SK-N-SH treated with all-trans-retinoic acid at 6 μM for 48 hours (cell line): ENCODE data around the gene CD3E.
A peak's percentile ranks its signal among the peaks of the same experiment; 100 is the strongest.

ENCODE experiments used
- ATAC-seq: fragments of 200-7000 bp; cut with Tn5 transposase; 3 replicates; pipeline ENCODE4 v1.9.1; 2020; ENCODE audit warnings: mild to moderate bottlenecking, moderate library complexity
- ARNTL ChIP-seq: fragments of 450-650 bp; formaldehyde crosslinking; IDR thresholded peaks from 2 replicates; pipeline ENCODE4 v1.5.0; 2020; ENCODE audit warnings: low read depth, mild to moderate bottlenecking, moderate library complexity, borderline replicate concordance
- BACH2 ChIP-seq: fragments of 250-450 bp; sonication (Bioruptor Pico); IDR thresholded peaks from 2 replicates; pipeline ENCODE4 v1.9.0; 2021; ENCODE audit warnings: mild to moderate bottlenecking, borderline replicate concordance
- CSDC2 ChIP-seq: fragments of 250-450 bp; sonication (Bioruptor Pico); IDR thresholded peaks from 2 replicates; pipeline ENCODE4 v1.5.0; 2020; ENCODE audit warnings: mild to moderate bottlenecking, moderate library complexity
- ESRRG ChIP-seq: fragments of 250-450 bp; sonication (Bioruptor Pico); IDR thresholded peaks from 2 replicates; pipeline ENCODE4 v1.6.1; 2021; ENCODE audit warnings: mild to moderate bottlenecking
- GLIS3 ChIP-seq: fragments of 250-450 bp; sonication (Bioruptor Pico); IDR thresholded peaks from 2 replicates; pipeline ENCODE4 v1.5.0; 2020; ENCODE audit warnings: mild to moderate bottlenecking, moderate library complexity
- ISL1 ChIP-seq: fragments of 250-450 bp; sonication (Bioruptor Pico); IDR thresholded peaks from 2 replicates; pipeline ENCODE4 v2.1.2; 2022; ENCODE audit warnings: mild to moderate bottlenecking, moderate library complexity
- PPARA ChIP-seq: fragments of 250-450 bp; sonication (Bioruptor Pico); IDR thresholded peaks from 2 replicates; pipeline ENCODE4 v1.5.0; 2020; ENCODE audit warnings: mild to moderate bottlenecking, borderline replicate concordance
- RARB ChIP-seq: fragments of 250-450 bp; sonication (Bioruptor Pico); IDR thresholded peaks from 2 replicates; pipeline ENCODE4 v1.8.0; 2021; ENCODE audit warnings: mild to moderate bottlenecking, moderate library complexity
- SNAI2 ChIP-seq: fragments of 250-450 bp; sonication (Bioruptor Pico); IDR thresholded peaks from 2 replicates; pipeline ENCODE4 v1.5.0; 2020; ENCODE audit warnings: mild to moderate bottlenecking, moderate library complexity
- TCF4 ChIP-seq: fragments of 250-450 bp; sonication (Bioruptor Pico); IDR thresholded peaks from 2 replicates; pipeline ENCODE4 v1.8.0; 2021; ENCODE audit warnings: mild to moderate bottlenecking, moderate library complexity, borderline replicate concordance
- TOX ChIP-seq: fragments of 250-450 bp; sonication (Bioruptor Pico); IDR thresholded peaks from 2 replicates; pipeline ENCODE4 v1.8.0; 2021; ENCODE audit warnings: mild to moderate bottlenecking, moderate library complexity, borderline replicate concordance
- ZC3H10 ChIP-seq: fragments of 250-450 bp; sonication (Bioruptor Pico); IDR thresholded peaks from 2 replicates; pipeline ENCODE4 v1.5.1; 2021; ENCODE audit warnings: mild to moderate bottlenecking, moderate library complexity
- ZFP3 ChIP-seq: fragments of 250-450 bp; sonication (Bioruptor Pico); IDR thresholded peaks from 2 replicates; pipeline ENCODE4 v1.5.0; 2020; ENCODE audit warnings: mild to moderate bottlenecking, moderate library complexity
- ZFP30 ChIP-seq: fragments of 450-650 bp; formaldehyde crosslinking; IDR thresholded peaks from 2 replicates; pipeline ENCODE4 v1.5.0; 2022; ENCODE audit warnings: mild to moderate bottlenecking, moderate library complexity
- ZNF565 ChIP-seq: fragments of 450-650 bp; formaldehyde crosslinking; conservative IDR thresholded peaks from 2 replicates; pipeline ENCODE4 v1.5.0; 2020; ENCODE audit warnings: low read depth, mild to moderate bottlenecking, moderate library complexity
- ZNF70 ChIP-seq: fragments of 450-650 bp; formaldehyde crosslinking; IDR thresholded peaks from 2 replicates; pipeline ENCODE4 v1.5.0; 2020; ENCODE audit warnings: mild to moderate bottlenecking, moderate library complexity
- ZNF8 ChIP-seq: fragments of 450-650 bp; formaldehyde crosslinking; IDR thresholded peaks from 2 replicates; pipeline ENCODE4 v1.5.0; 2020; ENCODE audit warnings: mild to moderate bottlenecking, moderate library complexity
- TF ChIP-seq, protein P1 (sequence below): fragments of 250-450 bp; sonication (Bioruptor Pico); IDR thresholded peaks from 2 replicates; pipeline ENCODE4 v1.8.0; 2020; ENCODE audit warnings: mild to moderate bottlenecking, moderate library complexity, borderline replicate concordance
- TF ChIP-seq, protein P2 (sequence below): fragments of 250-450 bp; sonication (Bioruptor Pico); IDR thresholded peaks from 2 replicates; pipeline ENCODE4 v1.8.0; 2021; ENCODE audit warnings: low read depth, mild to moderate bottlenecking, moderate library complexity, borderline replicate concordance
- TF ChIP-seq, protein P3 (sequence below): fragments of 250-450 bp; sonication (Bioruptor Pico); IDR thresholded peaks from 2 replicates; pipeline ENCODE4 v1.5.1; 2021; ENCODE audit warnings: mild to moderate bottlenecking, moderate library complexity
- TF ChIP-seq, protein P4 (sequence below): fragments of 250-450 bp; sonication (Bioruptor Pico); IDR thresholded peaks from 2 replicates; pipeline ENCODE4 v1.5.0; 2020; ENCODE audit warnings: mild to moderate bottlenecking, moderate library complexity
- TF ChIP-seq, protein P5 (sequence below): fragments of 250-450 bp; sonication (Bioruptor Pico); IDR thresholded peaks from 2 replicates; pipeline ENCODE4 v1.5.1; 2020; ENCODE audit warnings: low read depth, mild to moderate bottlenecking, moderate library complexity

The CD3E gene

DNA sequence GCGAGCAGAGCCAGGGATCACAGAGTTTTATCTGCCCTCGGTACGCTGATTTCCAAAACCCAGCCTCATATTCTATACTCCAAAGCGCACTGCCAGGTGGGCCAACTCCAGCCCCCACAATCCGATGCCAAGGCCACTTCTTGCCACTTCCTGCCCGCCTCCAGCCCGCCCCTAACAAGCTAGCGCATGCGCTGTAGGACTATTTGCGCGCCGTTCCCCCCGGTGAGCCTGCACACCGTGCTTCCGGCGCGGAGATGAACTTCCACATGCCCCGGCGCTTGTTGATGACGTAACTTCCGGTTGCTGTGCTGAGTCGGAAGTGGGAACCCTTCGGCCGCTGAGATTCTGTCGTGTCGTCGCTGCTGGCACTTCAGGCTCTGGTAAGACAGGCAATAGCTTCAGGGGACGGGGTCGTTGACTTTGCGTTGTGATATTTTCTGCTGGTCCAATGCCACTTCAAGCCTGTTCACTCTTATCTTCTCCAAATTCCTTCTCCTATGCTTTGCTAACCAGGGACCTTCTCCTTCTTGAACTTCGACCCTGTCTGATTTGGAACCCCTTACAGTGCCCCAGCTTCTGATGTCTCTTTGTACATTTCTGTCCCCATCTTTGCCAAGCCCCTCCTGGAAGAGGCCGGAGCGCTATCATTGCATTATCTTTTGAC, 54.9 kb downstream of the CD3E start, which contains the start of gene UBE4A (continued):
- TF ChIP-seq ISL1 (no peak), ZFP30 (no peak), BACH2 (no peak), CSDC2 (peak; percentile 77; the same call in 1 of the 2 replicates), ZNF70 (CRISPR knock-in tag) (no peak), TCF4 (no peak), ZFP3 (CRISPR knock-in tag) (peak; percentile 45; the same call in 1 of the 2 replicates)
- TF ChIP-seq, protein P1, sequence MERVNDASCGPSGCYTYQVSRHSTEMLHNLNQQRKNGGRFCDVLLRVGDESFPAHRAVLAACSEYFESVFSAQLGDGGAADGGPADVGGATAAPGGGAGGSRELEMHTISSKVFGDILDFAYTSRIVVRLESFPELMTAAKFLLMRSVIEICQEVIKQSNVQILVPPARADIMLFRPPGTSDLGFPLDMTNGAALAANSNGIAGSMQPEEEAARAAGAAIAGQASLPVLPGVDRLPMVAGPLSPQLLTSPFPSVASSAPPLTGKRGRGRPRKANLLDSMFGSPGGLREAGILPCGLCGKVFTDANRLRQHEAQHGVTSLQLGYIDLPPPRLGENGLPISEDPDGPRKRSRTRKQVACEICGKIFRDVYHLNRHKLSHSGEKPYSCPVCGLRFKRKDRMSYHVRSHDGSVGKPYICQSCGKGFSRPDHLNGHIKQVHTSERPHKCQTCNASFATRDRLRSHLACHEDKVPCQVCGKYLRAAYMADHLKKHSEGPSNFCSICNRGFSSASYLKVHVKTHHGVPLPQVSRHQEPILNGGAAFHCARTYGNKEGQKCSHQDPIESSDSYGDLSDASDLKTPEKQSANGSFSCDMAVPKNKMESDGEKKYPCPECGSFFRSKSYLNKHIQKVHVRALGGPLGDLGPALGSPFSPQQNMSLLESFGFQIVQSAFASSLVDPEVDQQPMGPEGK (CRISPR knock-in tag), result no peak

DNA sequence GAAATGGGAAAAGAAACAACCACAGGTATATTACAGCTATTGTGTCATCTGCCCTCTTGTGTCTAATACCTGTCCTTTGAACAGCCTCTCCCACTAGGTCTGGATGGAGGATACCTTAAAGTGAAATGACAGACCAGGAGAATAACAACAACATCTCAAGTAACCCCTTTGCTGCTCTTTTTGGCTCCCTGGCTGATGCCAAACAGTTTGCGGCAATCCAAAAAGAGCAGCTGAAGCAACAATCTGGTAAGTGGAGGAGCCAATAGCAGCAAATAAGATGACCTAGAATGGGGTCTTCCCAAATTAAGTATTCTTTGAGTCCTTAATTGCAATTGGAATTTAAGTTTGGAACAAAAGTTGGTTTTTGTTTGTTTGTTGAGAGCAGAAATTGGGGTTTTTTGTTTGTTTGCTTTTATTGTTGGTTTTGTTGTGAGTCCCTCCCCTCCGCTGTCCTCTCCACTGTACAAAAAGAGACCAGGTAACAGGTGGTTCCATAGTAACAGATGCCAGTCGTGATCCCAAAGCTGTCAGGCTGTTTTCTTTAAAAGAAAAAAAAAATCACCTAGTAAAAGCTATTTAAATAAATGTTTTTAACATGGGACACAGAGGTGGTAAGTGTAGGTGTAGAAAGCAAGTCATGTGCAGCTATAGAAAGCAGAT, 60.6 kb downstream of the CD3E start:
- TF ChIP-seq, protein P1 (CRISPR knock-in tag), result no peak
- TF ChIP-seq TOX (CRISPR knock-in tag), result no peak
- TF ChIP-seq ESRRG, result no peak
- TF ChIP-seq, protein P2, sequence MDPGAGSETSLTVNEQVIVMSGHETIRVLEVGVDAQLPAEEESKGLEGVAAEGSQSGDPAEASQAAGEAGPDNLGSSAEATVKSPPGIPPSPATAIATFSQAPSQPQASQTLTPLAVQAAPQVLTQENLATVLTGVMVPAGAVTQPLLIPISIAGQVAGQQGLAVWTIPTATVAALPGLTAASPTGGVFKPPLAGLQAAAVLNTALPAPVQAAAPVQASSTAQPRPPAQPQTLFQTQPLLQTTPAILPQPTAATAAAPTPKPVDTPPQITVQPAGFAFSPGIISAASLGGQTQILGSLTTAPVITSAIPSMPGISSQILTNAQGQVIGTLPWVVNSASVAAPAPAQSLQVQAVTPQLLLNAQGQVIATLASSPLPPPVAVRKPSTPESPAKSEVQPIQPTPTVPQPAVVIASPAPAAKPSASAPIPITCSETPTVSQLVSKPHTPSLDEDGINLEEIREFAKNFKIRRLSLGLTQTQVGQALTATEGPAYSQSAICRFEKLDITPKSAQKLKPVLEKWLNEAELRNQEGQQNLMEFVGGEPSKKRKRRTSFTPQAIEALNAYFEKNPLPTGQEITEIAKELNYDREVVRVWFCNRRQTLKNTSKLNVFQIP, result no peak
- no peak for TF ChIP-seq BACH2
- TF ChIP-seq ZNF8, result no peak
- no peak for TF ChIP-seq ARNTL (CRISPR knock-in tag)
- TF ChIP-seq ZNF565 (CRISPR knock-in tag), result no peak
- TF ChIP-seq, protein P3, sequence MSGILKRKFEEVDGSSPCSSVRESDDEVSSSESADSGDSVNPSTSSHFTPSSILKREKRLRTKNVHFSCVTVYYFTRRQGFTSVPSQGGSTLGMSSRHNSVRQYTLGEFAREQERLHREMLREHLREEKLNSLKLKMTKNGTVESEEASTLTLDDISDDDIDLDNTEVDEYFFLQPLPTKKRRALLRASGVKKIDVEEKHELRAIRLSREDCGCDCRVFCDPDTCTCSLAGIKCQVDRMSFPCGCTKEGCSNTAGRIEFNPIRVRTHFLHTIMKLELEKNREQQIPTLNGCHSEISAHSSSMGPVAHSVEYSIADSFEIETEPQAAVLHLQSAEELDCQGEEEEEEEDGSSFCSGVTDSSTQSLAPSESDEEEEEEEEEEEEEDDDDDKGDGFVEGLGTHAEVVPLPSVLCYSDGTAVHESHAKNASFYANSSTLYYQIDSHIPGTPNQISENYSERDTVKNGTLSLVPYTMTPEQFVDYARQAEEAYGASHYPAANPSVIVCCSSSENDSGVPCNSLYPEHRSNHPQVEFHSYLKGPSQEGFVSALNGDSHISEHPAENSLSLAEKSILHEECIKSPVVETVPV, result no peak
- no peak for TF ChIP-seq SNAI2 (CRISPR knock-in tag)
- TF ChIP-seq GLIS3 (CRISPR knock-in tag), result no peak
- no peak for TF ChIP-seq ZC3H10 (CRISPR knock-in tag)
- TF ChIP-seq RARB, result no peak
- TF ChIP-seq, protein P4, sequence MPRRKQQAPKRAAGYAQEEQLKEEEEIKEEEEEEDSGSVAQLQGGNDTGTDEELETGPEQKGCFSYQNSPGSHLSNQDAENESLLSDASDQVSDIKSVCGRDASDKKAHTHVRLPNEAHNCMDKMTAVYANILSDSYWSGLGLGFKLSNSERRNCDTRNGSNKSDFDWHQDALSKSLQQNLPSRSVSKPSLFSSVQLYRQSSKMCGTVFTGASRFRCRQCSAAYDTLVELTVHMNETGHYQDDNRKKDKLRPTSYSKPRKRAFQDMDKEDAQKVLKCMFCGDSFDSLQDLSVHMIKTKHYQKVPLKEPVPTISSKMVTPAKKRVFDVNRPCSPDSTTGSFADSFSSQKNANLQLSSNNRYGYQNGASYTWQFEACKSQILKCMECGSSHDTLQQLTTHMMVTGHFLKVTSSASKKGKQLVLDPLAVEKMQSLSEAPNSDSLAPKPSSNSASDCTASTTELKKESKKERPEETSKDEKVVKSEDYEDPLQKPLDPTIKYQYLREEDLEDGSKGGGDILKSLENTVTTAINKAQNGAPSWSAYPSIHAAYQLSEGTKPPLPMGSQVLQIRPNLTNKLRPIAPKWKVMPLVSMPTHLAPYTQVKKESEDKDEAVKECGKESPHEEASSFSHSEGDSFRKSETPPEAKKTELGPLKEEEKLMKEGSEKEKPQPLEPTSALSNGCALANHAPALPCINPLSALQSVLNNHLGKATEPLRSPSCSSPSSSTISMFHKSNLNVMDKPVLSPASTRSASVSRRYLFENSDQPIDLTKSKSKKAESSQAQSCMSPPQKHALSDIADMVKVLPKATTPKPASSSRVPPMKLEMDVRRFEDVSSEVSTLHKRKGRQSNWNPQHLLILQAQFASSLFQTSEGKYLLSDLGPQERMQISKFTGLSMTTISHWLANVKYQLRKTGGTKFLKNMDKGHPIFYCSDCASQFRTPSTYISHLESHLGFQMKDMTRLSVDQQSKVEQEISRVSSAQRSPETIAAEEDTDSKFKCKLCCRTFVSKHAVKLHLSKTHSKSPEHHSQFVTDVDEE, result no peak
- TF ChIP-seq ZFP3 (CRISPR knock-in tag), result no peak
- TF ChIP-seq, protein P5, sequence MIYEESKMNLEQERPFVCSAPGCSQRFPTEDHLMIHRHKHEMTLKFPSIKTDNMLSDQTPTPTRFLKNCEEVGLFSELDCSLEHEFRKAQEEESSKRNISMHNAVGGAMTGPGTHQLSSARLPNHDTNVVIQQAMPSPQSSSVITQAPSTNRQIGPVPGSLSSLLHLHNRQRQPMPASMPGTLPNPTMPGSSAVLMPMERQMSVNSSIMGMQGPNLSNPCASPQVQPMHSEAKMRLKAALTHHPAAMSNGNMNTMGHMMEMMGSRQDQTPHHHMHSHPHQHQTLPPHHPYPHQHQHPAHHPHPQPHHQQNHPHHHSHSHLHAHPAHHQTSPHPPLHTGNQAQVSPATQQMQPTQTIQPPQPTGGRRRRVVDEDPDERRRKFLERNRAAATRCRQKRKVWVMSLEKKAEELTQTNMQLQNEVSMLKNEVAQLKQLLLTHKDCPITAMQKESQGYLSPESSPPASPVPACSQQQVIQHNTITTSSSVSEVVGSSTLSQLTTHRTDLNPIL, result no peak
- no peak for TF ChIP-seq PPARA (CRISPR knock-in tag)
- no peak for TF ChIP-seq ZNF70 (CRISPR knock-in tag)

More for the DNA sequence above, 60.6 kb downstream of the CD3E start:
- ATAC-seq, result no peak
